Testis (tissue), 2 donors: ENCODE data around the gene ZNF577.

Experiments
- POLR2A ChIP-seq: fragments of 450-650 bp; IDR thresholded peaks from one replicate; pipeline ENCODE4 v1.6.1; 2017; ENCODE audit warnings: antibody characterized with exemption, mild to moderate bottlenecking, moderate library complexity
- TF ChIP-seq, protein P1 (sequence below), 3 experiments: fragments of 450-650 bp in 2 of 3; fragments of 200-600 bp in 1 of 3; sonication (generic) in 1 of 3; IDR thresholded peaks; one replicate each; pipeline ENCODE4 v1.5.1; 2016 to 2019; ENCODE audit warnings: antibody characterized with exemption in 3 of 3, mild to moderate bottlenecking in 2 of 3, moderate library complexity in 1 of 3

DNA sequence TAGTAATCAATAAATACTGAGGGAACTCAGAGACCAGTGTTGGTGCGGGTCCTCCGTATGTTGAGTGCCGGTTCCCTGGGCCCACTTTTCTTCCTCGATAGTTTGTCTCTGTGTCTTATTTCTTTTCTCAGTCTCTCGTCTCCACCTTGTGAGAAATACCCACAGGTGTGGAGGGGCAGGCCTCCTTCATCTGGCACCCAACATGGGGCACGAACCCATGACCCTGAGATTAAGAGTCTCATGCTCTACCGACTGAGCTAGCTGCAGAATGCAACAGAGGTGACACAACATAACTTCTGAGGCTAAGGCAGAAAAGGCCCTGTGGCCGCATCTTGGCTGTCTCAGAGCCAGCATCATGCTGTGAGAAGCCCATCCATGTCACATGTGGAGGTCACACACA lies 34.2 kb upstream of the ZNF577 start:
- TF ChIP-seq, protein P1, sequence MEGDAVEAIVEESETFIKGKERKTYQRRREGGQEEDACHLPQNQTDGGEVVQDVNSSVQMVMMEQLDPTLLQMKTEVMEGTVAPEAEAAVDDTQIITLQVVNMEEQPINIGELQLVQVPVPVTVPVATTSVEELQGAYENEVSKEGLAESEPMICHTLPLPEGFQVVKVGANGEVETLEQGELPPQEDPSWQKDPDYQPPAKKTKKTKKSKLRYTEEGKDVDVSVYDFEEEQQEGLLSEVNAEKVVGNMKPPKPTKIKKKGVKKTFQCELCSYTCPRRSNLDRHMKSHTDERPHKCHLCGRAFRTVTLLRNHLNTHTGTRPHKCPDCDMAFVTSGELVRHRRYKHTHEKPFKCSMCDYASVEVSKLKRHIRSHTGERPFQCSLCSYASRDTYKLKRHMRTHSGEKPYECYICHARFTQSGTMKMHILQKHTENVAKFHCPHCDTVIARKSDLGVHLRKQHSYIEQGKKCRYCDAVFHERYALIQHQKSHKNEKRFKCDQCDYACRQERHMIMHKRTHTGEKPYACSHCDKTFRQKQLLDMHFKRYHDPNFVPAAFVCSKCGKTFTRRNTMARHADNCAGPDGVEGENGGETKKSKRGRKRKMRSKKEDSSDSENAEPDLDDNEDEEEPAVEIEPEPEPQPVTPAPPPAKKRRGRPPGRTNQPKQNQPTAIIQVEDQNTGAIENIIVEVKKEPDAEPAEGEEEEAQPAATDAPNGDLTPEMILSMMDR (IDR thresholded peaks at IDR 0.05), result no peak
- TF ChIP-seq POLR2A, result no peak
